HepG2 (cell line): ENCODE data around the gene KIRREL3. TPM values are rescaled to one million over a fixed set of nuclear protein-coding genes. Genes with fewer than 3 reads are reported as not detected.
A peak's percentile ranks its signal among the peaks of the same experiment; 100 is the strongest.

Experiments
- ATAC-seq: fragments of 200-7000 bp; cut with Tn5 transposase; 3 replicates; pipeline ENCODE4 v1.9.1; 2020; ENCODE audit warnings: mild to moderate bottlenecking, moderate library complexity
- BruUV-seq: library from RNA; stranded (reverse); fragments of 400-500 nt; replicated peaks from 2 replicates; lab custom pipeline; 2021; lab: Mats Ljungman, UMichigan
- CTCF ChIA-PET: fragments of 300-600 bp; formaldehyde crosslinking; extraction: SDS; loops from one replicate; lab custom pipeline; 2021; ENCODE audit warnings: low total read pairs, inconsistent platforms, low intra/inter-chr PET ratio; lab: Yijun Ruan, JAX
- POLR2A ChIA-PET: fragments of 350-600 bp; sonication (Branson Sonifier 250); formaldehyde crosslinking; loops from one replicate; lab custom pipeline; 2020; ENCODE audit warnings: antibody characterized with exemption, inconsistent platforms; lab: Yijun Ruan, JAX
- DNase-seq: peaks from one replicate; pipeline ENCODE4 v3.0.0-alpha.2; 2015; ENCODE audit warnings: low spot score
- FAIRE-seq: peaks from 3 replicates; lab custom pipeline; 2011; peaks lifted over from hg19 to GRCh38; lab: Jason Lieb, UNC
- H2AFZ ChIP-seq: one replicate; pipeline ENCODE4 v1.6.1; 2011; ENCODE audit warnings: low read length, inconsistent platforms
- H3K27ac ChIP-seq: fragments of 300-600 bp; 3 replicates; pipeline ENCODE4 v1.8.0; 2011; ENCODE audit warnings: mixed run types, mild to moderate bottlenecking, mixed read lengths, low read length, inconsistent platforms; ENCODE audit not compliant: insufficient read depth; ENCODE audit errors: extremely low read length
- H3K27me3 ChIP-seq, 2 experiments: fragments of 200-600 bp in 1 of 2; 2 replicates in 1 of 2; 3 replicates in 1 of 2; pipeline versions ENCODE4 v1.6.0 to v1.8.0; 2011; ENCODE audit warnings: low read length in 2 of 2, mild to moderate bottlenecking in 2 of 2, moderate library complexity in 2 of 2, inconsistent platforms in 1 of 2; ENCODE audit not compliant: insufficient read depth in 2 of 2, control insufficient read depth in 1 of 2
- H3K36me3 ChIP-seq, 2 experiments: fragments of 200-600 bp in 1 of 2; replicated peaks in 1 of 2; 2 replicates in 1 of 2; 3 replicates in 1 of 2; pipeline versions ENCODE4 v1.5.1 to v1.8.0; 2011; ENCODE audit warnings: low read length in 2 of 2, inconsistent platforms in 1 of 2; ENCODE audit not compliant: insufficient read depth in 2 of 2, control insufficient read depth in 1 of 2
- H3K4me1 ChIP-seq: 2 replicates; pipeline ENCODE4 v1.5.1; 2012; ENCODE audit warnings: low read length, inconsistent platforms; ENCODE audit not compliant: insufficient read depth
- H3K4me2 ChIP-seq: 2 replicates; pipeline ENCODE4 v1.6.0; 2011; ENCODE audit warnings: low read depth, low read length, inconsistent platforms
- H3K4me3 ChIP-seq, 3 experiments: fragments of 200-600 bp in 1 of 3; sonication (generic), shearing (Covaris generic) in 1 of 3; replicated peaks in 1 of 3; 2 replicates each; pipeline ENCODE4 v1.5.1; 2011 to 2016; ENCODE audit warnings: low read length in 3 of 3, inconsistent platforms in 2 of 3, low read depth in 2 of 3, mild to moderate bottlenecking in 2 of 3, control low read depth in 1 of 3, mixed read lengths in 1 of 3; ENCODE audit not compliant: insufficient read depth in 1 of 3
- H3K79me2 ChIP-seq: one replicate; pipeline ENCODE4 v1.6.1; 2011; ENCODE audit warnings: low read length, inconsistent platforms; ENCODE audit not compliant: insufficient read depth
- H3K9ac ChIP-seq: 2 replicates; pipeline ENCODE4 v1.6.0; 2011; ENCODE audit warnings: mild to moderate bottlenecking, low read depth, low read length, inconsistent platforms; ENCODE audit not compliant: insufficient read depth
- H3K9me3 ChIP-seq: 2 replicates; pipeline ENCODE4 v1.5.1; 2012; ENCODE audit warnings: mild to moderate bottlenecking, low read length
- H4K20me1 ChIP-seq: 2 replicates; pipeline ENCODE4 v1.6.0; 2011; ENCODE audit warnings: inconsistent platforms, mild to moderate bottlenecking, low read length, moderate library complexity; ENCODE audit not compliant: insufficient read depth
- EED ChIP-seq: sonication (generic); formaldehyde crosslinking; IDR thresholded peaks from 2 replicates; pipeline ENCODE4 v1.5.0; 2020; ENCODE audit warnings: mild to moderate bottlenecking, missing genetic modification reagents
- GMEB2 ChIP-seq: IDR thresholded peaks from 2 replicates; pipeline ENCODE4 v1.6.1; 2016; ENCODE audit warnings: missing biosample characterization, missing genetic modification reagents, low read depth
- SNRNP70 ChIP-seq: fragments of 200-400 bp; formaldehyde crosslinking; IDR thresholded peaks from 2 replicates; pipeline ENCODE4 v1.6.1; 2017; ENCODE audit warnings: mild to moderate bottlenecking, low read depth, low read length, moderate library complexity
- SP5 ChIP-seq: IDR thresholded peaks from 2 replicates; pipeline ENCODE4 v1.6.1; 2016; ENCODE audit warnings: low read depth, borderline replicate concordance
- SRSF9 ChIP-seq: fragments of 200-400 bp; formaldehyde crosslinking; IDR thresholded peaks from 2 replicates; pipeline ENCODE4 v1.6.1; 2018; ENCODE audit warnings: borderline replicate concordance, mild to moderate bottlenecking, low read depth, low read length; ENCODE audit not compliant: insufficient read depth, poor library complexity, severe bottlenecking
- ZFP36 ChIP-seq: fragments of 150-350 bp; IDR thresholded peaks from 2 replicates; pipeline ENCODE4 v1.6.1; 2018; ENCODE audit warnings: borderline replicate concordance, low read length, low read depth; ENCODE audit not compliant: partially characterized antibody
- ZHX2 ChIP-seq, 2 experiments: sonication (generic) in 1 of 2; formaldehyde crosslinking in 1 of 2; IDR thresholded peaks; 2 replicates each; pipeline versions ENCODE4 v1.6.1 to v1.9.0; 2014 to 2022; ENCODE audit warnings: antibody characterized with exemption in 1 of 2, borderline replicate concordance in 1 of 2, inconsistent platforms in 1 of 2, low read depth in 1 of 2, missing genetic modification reagents in 1 of 2
- ZNF543 ChIP-seq: sonication (generic); formaldehyde crosslinking; IDR thresholded peaks from 2 replicates; pipeline ENCODE4 v1.4.0; 2020; ENCODE audit warnings: mild to moderate bottlenecking, missing genetic modification reagents
- ZNF547 ChIP-seq: sonication (generic); formaldehyde crosslinking; IDR thresholded peaks from 2 replicates; pipeline ENCODE4 v1.5.1; 2020; ENCODE audit warnings: mild to moderate bottlenecking, missing genetic modification reagents
- WGBS: methylation state at CpG from one replicate; pipeline ENCODE4 v1.1.6; 2017; ENCODE audit warnings: low lambda C conversion rate; 5-methylcytosine and 5-hydroxymethylcytosine counted together
- in situ Hi-C: cut with HindIII; loops from 2 replicates; pipeline ENCODE4 v1.10.0; 2017; ENCODE audit warnings: low pct_unique_long_range_greater_than_20kb; ENCODE audit not compliant: extremely low pct_ligation_motif_present
- intact Hi-C: fragments of 100-400 bp; cut with micrococcal nuclease; formaldehyde crosslinking; loops from one replicate; pipeline ENCODE4 v1.10.0; 2022; ENCODE audit not compliant: unreplicated experiment
- polyA plus RNA-seq, 8 experiments: library from polyadenylated mRNA; depleted of rRNA in 3 of 8; stranded (reverse) in 7 of 8; unstranded in 1 of 8; fragments of >200 nt; fragmentation: Illumina TruSeq in 4 of 8; extraction: Trizol in 4 of 8; gene quantifications; 2 replicates each; pipeline versions ENCODE4 v1.2.1 to v1.2.3, GENCODE V29; 2011 to 2016; ENCODE audit warnings: low read depth in 4 of 8, missing spikeins in 1 of 8, mixed read lengths in 1 of 8; ENCODE audit not compliant: insufficient read depth in 1 of 8
- total RNA-seq, 5 experiments: library from RNA; depleted of rRNA; stranded (reverse); fragments of >200 nt; fragmentation: Illumina TruSeq; extraction: Trizol; gene quantifications; 2 replicates each; pipeline ENCODE4 v1.2.3, GENCODE V29; 2016; ENCODE audit warnings: low read depth in 1 of 5

Gene KIRREL3
- total and polyA plus RNA-seq, 2 of the 13 experiments (the other 11 are each of a cell fraction or from before 2014, with no cell fraction given) = not detected

DNA sequence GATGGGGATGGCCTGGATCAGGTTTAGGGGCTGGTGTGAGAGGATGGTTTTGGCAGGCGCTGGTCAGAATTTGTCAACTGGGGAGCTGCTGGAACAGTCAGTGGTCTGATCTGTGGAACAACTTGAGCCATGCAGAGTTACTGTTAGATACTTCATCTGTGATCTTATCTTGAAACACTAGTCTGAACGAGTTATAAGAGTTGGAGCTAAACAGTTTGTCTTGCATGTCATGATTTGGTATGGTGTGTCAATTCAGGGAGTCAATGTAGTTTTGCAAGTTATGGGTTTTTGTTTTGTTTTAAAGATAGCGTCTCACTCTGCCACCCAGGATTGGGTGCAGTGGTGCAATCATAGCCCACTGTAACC, 591.0 kb downstream of the KIRREL3 start:
- in situ Hi-C loops = no loop called here
- TSS peak; percentile 32 for BruUV-seq
- no peak for FAIRE-seq

More for the DNA sequence above, 591.0 kb downstream of the KIRREL3 start:
- H3K4me3 ChIP-seq = no peak overlapping the region
- ChIA-PET POLR2A (no interaction called here), CTCF (no interaction called here)
- no peak overlapping the region for H2AFZ ChIP-seq
- WGBS = 97% methylated on average over 3 of the region's 3 CpGs
- H3K9me3 ChIP-seq = no peaks in the 10 kb centered on the region
- H3K4me1 ChIP-seq = no peaks in the 10 kb centered on the region
- ATAC-seq (no peak), DNase-seq (no peak)
- no peaks in the 10 kb centered on the region for H3K27me3 ChIP-seq
- no peaks in the 10 kb centered on the region for H3K79me2 ChIP-seq
- intact Hi-C loops = no loop called here
- no peaks in the 10 kb centered on the region for H4K20me1 ChIP-seq
- no peak overlapping the region for H3K27ac ChIP-seq
- no peak for TF ChIP-seq ZNF547 (CRISPR knock-in tag)
- TF ChIP-seq GMEB2 (CRISPR knock-in tag) = no peak
- no peak for TF ChIP-seq ZFP36
- no peak for TF ChIP-seq SRSF9
- TF ChIP-seq SNRNP70 = no peak
- no peak for TF ChIP-seq EED (CRISPR knock-in tag)
- TF ChIP-seq ZHX2 (IDR thresholded peaks at IDR 0.05; ENCODE audit: low read depth) = no peak
- no peak for TF ChIP-seq ZHX2 (CRISPR knock-in tag; IDR thresholded peaks at IDR 0.05; ENCODE audit: borderline replicate concordance)
- no peak for TF ChIP-seq ZNF543 (CRISPR knock-in tag)
- no peak for TF ChIP-seq SP5 (CRISPR knock-in tag)
- H3K9ac ChIP-seq = no peak overlapping the region
- peaks cover 14 to 45% of the 10 kb centered on the region in 2 experiments; a peak in 4 of 5 replicates for H3K36me3 ChIP-seq
- H3K4me2 ChIP-seq = no peak overlapping the region
